SU-DHL-6 (cell line): ENCODE data around the gene SLC43A3.

Experiments used
- H2AFZ ChIP-seq: fragments of 200-600 bp; sonication (generic); 2 replicates; pipeline ENCODE4 v1.6.1; 2014; ENCODE audit warnings: low read depth, mild to moderate bottlenecking, moderate library complexity, mixed read lengths, antibody characterized with exemption, low read length; ENCODE audit not compliant: severe bottlenecking
- H3F3A ChIP-seq: fragments of 200-600 bp; shearing (Covaris generic); 2 replicates; pipeline ENCODE4 v1.6.0; 2016; ENCODE audit warnings: antibody characterized with exemption, mild to moderate bottlenecking; ENCODE audit not compliant: insufficient read depth
- H3K27ac ChIP-seq: fragments of 200-600 bp; sonication (generic); 2 replicates; pipeline ENCODE4 v1.5.1; 2016; ENCODE audit warnings: low read depth, mild to moderate bottlenecking, low read length, moderate library complexity, mixed read lengths
- H3K27me3 ChIP-seq: fragments of 200-600 bp; sonication (generic), shearing (Covaris generic); 2 replicates; pipeline ENCODE4 v1.6.0; 2014; ENCODE audit warnings: mild to moderate bottlenecking, low read length
- H3K36me3 ChIP-seq: fragments of 200-600 bp; sonication (generic); 2 replicates; pipeline ENCODE4 v1.6.1; 2014; ENCODE audit warnings: mild to moderate bottlenecking, low read length, mixed read lengths
- H3K4me2 ChIP-seq: fragments of 300-600, 200-600 bp; shearing (Covaris generic), sonication (generic); 2 replicates; pipeline ENCODE4 v1.6.0; 2014; ENCODE audit warnings: low read length, low read depth, mild to moderate bottlenecking; ENCODE audit not compliant: poor library complexity, severe bottlenecking
- H3K4me3 ChIP-seq: fragments of 200-600 bp; sonication (generic); 2 replicates; pipeline ENCODE4 v1.5.1; 2014; ENCODE audit warnings: antibody characterized with exemption, low read length, mild to moderate bottlenecking, mixed read lengths; ENCODE audit not compliant: insufficient read depth, poor library complexity, severe bottlenecking
- H3K79me2 ChIP-seq: fragments of 200-600 bp; sonication (generic); 2 replicates; pipeline ENCODE4 v1.6.1; 2014; ENCODE audit warnings: mild to moderate bottlenecking, low read length, moderate library complexity; ENCODE audit not compliant: insufficient read depth
- H3K9ac ChIP-seq: fragments of 200-600 bp; sonication (generic); 2 replicates; pipeline ENCODE4 v1.7.0; 2014; ENCODE audit warnings: mild to moderate bottlenecking, low read length
- H3K9me2 ChIP-seq: fragments of 200-600 bp; sonication (generic); replicated peaks from 2 replicates; pipeline ENCODE4 v1.6.1; 2014; ENCODE audit warnings: low read length; ENCODE audit not compliant: insufficient read depth
- H3K9me3 ChIP-seq: fragments of 200-600 bp; sonication (generic); 2 replicates; pipeline ENCODE4 v1.6.1; 2014; ENCODE audit warnings: low read length, mixed read lengths; ENCODE audit not compliant: insufficient read depth
- H4K20me1 ChIP-seq: fragments of 200-600 bp; sonication (generic); 2 replicates; pipeline ENCODE4 v1.6.1; 2014; ENCODE audit warnings: low read depth, mild to moderate bottlenecking, antibody characterized with exemption, low read length, moderate library complexity, mixed read lengths
- CTCF ChIP-seq: fragments of 200-600 bp; sonication (generic); IDR thresholded peaks from one replicate; pipeline ENCODE4 v1.5.1; 2017; ENCODE audit warnings: antibody characterized with exemption, mild to moderate bottlenecking, low read length, moderate library complexity; ENCODE audit not compliant: insufficient read depth, poor library complexity, severe bottlenecking
- EZH2phosphoT487 ChIP-seq: fragments of 200-600 bp; sonication (generic), shearing (Covaris generic); conservative IDR thresholded peaks from 2 replicates; pipeline ENCODE4 v1.6.1; 2018; ENCODE audit warnings: mild to moderate bottlenecking, antibody characterized with exemption, low read length, moderate library complexity, mixed read lengths

SLC43A3 gene

GRCh38 chr11:57426929-57427726 lies at the start of gene SLC43A3:
Gene SLC43A3 (minus strand): TSS chr11:57427121. CDS start chr11:57426172, 949 bp downstream.
- H3F3A ChIP-seq = peaks cover 9% of the 10 kb centered on the region; the same call in 1 of the 2 replicates
- H3K9ac ChIP-seq = peak within 1 kb of the TSS; percentile 94
- peak within 1 kb of the TSS; percentile 82 for H3K4me3 ChIP-seq
- no peaks in the 10 kb centered on the region for H3K27me3 ChIP-seq
- no peaks in the 10 kb centered on the region; the same call in 1 of the 2 replicates for H4K20me1 ChIP-seq
- no peak for TF ChIP-seq EZH2phosphoT487
- TF ChIP-seq CTCF = no peak
- peak within 1 kb of the TSS; percentile 93 for H3K4me2 ChIP-seq
- peak within 1 kb of the TSS; percentile 96 for H2AFZ ChIP-seq
- peaks cover 38% of the 10 kb centered on the region for H3K79me2 ChIP-seq
- peaks cover 16% of the 10 kb centered on the region for H3K36me3 ChIP-seq
- H3K9me2 ChIP-seq = no peaks in the 10 kb centered on the region
- peak within 1 kb of the TSS; percentile 76 for H3K27ac ChIP-seq
- no peaks in the 10 kb centered on the region for H3K9me3 ChIP-seq

GRCh38 chr11:57476047-57476756 lies 49.3 kb upstream of the SLC43A3 start:
- Histone ChIP-seq H3K27me3 (no peaks in the 10 kb centered on the region), H3F3A (no peaks in the 10 kb centered on the region), H3K36me3 (no peaks in the 10 kb centered on the region), H4K20me1 (no peaks in the 10 kb centered on the region), H3K4me2 (peak overlapping the region; percentile 28), H2AFZ (no peak overlapping the region), H3K9me2 (no peaks in the 10 kb centered on the region), H3K9me3 (no peaks in the 10 kb centered on the region), H3K27ac (no peak overlapping the region), H3K4me3 (no peak overlapping the region), H3K9ac (no peak overlapping the region; the same call in 1 of the 2 replicates), H3K79me2 (no peaks in the 10 kb centered on the region)
- TF ChIP-seq CTCF (no peak), EZH2phosphoT487 (no peak)

- no peaks in the 10 kb centered on the region for H3K27me3 ChIP-seq
- H3K27ac ChIP-seq = no peak overlapping the region
- H3K9ac ChIP-seq = no peak overlapping the region
- no peak overlapping the region for H3K4me2 ChIP-seq
- no peaks in the 10 kb centered on the region for H3K79me2 ChIP-seq
- TF ChIP-seq CTCF (no peak), EZH2phosphoT487 (no peak)
- no peaks in the 10 kb centered on the region for H3F3A ChIP-seq
- H4K20me1 ChIP-seq = no peaks in the 10 kb centered on the region
- H2AFZ ChIP-seq = no peak overlapping the region
- no peaks in the 10 kb centered on the region for H3K9me3 ChIP-seq
- H3K4me3 ChIP-seq = no peak overlapping the region
- H3K36me3 ChIP-seq = no peaks in the 10 kb centered on the region
- H3K9me2 ChIP-seq = no peaks in the 10 kb centered on the region
These were observed 48.7 kb upstream of the SLC43A3 start for GRCh38 chr11:57475671-57476046.
